ENCODE data around the gene STK25.

The STK25 gene

GRCh38 chr2:241508240-241509154 is at the start of gene STK25:
Gene STK25, minus strand, starts transcription at chr2:241508584. Its CDS starts 549 bp downstream, at chr2:241508035.
- peak; percentile 95 to 96 for DNase-seq (ENCODE audit: low read depth in 1 of 2, low spot score in 1 of 2)

GRCh38 chr2:241556746-241557145 is 48.4 kb upstream of the STK25 start:
- no peak for DNase-seq (ENCODE audit: low read depth in 1 of 2, low spot score in 1 of 2)

GRCh38 chr2:241555711-241556110 is 47.3 kb upstream of the STK25 start:
- DNase-seq (ENCODE audit: low read depth in 1 of 2, low spot score in 1 of 2), result no peak

GRCh38 chr2:241554610-241555322 is 46.4 kb upstream of the STK25 start:
- no peak for DNase-seq (ENCODE audit: low read depth in 1 of 2, low spot score in 1 of 2)

GRCh38 chr2:241553981-241554380 is 45.6 kb upstream of the STK25 start:
- no peak for DNase-seq (ENCODE audit: low read depth in 1 of 2, low spot score in 1 of 2)

GRCh38 chr2:241553512-241553830 is 45.1 kb upstream of the STK25 start:
- DNase-seq (ENCODE audit: low read depth in 1 of 2, low spot score in 1 of 2), result no peak

DNA sequence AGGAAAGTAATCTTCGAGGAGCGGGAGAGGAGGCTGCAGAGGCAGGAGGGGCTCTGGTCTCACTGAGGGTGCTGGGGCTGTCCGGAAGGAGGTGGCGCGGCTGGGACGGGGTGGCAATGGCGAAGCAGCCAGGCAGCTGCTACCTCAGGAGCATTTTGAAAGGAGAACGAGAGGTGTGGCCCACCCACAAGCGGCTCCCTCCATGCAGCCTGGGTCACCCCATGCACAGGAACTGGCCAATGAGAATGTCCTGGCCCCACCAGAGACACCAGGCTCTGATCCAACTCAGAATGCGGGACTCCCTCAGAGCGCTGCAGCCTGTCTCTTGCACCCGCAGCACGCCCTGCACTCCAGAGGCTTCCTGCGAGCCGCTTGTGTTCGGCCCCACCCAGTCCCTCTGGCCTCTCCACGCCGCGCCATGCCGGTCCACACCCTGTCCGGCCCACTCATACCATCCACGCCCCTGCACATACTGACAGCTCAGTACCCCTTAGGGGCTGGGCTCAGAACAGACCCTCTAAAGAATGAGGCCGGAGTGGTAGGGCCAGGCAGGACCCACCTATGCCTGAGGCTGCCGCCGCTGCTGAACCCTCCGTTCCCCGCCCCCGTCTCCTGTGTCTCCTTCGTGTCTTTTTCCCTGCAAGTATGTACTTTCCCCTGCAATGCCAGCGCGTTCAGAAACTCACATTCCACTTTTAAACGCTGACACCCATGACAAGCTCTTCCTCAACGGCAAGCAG is 43.8 kb upstream of the STK25 start:
- no peak for DNase-seq (ENCODE audit: low read depth in 1 of 2, low spot score in 1 of 2)

DNA sequence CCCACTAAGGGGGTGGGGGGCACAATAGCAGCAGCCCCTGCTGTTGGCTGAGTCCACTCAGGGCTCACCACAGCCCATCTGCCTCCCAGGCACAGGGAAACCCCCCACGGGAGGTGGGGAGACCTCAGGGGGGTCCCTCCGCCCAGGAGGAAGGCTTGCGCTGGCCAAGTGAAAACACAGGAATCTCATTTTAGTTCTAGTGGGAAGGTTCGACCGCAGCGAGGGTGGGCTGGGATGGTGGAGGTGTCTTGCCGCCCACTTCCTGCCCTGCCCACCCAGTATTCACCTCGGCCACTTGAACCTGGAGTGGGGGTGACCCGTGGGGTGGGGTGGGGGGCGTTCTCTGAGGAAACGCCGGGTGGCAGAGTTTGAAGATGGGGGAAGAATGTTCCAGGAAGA is 43.2 kb upstream of the STK25 start:
- no peak for DNase-seq (ENCODE audit: low read depth in 1 of 2, low spot score in 1 of 2)

DNA sequence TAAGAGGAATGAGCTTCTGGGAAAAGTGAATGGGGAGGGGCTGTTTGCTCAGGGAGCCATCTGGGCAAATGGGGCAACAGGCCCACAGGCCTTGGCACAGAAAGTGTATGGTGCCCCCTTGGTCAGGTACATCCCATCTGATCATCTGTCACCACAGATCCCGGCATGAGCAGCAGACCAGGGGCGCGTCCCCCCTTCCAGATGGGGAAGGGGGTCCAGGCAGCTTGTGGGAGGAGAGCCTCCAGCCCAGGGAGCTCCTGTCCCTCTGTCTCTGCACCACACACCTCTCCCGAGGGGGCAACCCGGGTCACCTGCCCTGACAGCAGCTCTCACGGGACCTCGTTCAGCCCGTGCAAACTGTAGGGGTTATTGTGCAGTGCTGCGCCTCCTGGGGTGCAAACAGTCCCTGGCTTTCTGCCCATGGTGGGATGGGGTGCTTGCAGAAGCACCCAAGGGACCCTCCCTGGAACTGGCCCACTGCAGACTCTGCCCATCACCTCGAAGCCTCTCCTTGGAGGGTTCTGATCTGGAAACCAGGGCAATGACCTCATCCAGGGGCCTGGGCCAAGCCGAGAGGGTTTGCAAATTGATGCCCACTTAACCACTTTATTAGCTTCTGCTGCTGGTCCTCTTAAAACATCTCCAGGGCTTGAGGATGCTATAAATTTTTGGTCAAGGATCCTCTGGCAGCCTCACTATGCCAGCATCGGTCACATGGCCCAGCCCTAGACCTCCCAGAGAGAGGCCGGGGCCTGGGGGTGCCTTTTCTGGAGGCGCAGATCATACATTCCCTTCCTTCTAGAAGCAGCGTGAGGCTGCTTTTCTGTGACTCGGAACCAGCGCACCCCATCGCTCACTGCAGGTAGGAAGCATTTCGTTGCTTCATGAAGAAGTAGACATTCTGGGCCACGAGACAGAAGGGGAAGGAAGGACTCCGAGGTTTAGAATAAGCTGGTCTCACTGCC is 42.5 kb upstream of the STK25 start:
- DNase-seq (ENCODE audit: low read depth in 1 of 2, low spot score in 1 of 2), result no peak

- no peak for DNase-seq (ENCODE audit: low read depth in 1 of 2, low spot score in 1 of 2)
Measured at GRCh38 chr2:241548451-241548835, 40.1 kb upstream of the STK25 start.

GRCh38 chr2:241547781-241548450 is 39.5 kb upstream of the STK25 start:
- DNase-seq (ENCODE audit: low read depth in 1 of 2, low spot score in 1 of 2), result no peak

GRCh38 chr2:241546771-241547498 is 38.6 kb upstream of the STK25 start:
- no peak for DNase-seq (ENCODE audit: low read depth in 1 of 2, low spot score in 1 of 2)

DNA sequence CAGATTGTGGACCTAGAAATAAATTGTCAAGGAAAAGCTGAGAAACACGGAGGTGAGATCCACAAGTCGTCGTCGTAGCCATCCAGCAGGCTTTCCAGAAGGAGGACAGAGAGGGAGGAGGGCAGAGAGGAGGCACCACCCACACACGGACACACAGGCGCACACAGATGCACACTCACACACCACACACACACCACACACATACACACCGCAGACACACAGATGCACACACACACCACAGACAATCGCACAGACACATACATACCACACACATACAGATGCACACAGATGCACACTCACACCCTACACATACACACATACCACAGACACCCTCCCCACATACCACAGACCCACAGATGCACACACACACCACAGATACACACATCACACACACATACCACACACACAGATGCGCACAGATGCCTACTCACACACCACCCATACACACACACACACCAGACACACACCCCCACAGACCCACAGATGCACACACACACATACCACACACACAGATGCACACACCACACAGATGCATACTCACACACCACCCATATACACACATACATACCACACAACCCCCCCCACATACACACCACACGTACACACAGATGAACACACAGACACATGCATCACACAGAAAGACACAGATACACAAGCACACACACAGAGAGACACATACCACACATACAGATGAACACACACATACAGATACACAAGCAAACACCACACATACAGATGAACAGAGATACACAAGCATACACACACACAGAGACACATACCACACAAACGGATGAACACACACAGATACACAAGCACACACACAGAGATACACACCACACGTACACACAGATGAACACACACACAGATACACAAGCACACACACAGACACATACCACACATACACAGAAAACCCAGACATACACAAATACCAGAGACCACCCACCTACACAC is 37.4 kb upstream of the STK25 start:
- DNase-seq (ENCODE audit: low read depth in 1 of 2, low spot score in 1 of 2), result no peak

- no peak for DNase-seq (ENCODE audit: low read depth in 1 of 2, low spot score in 1 of 2)
Measured at GRCh38 chr2:241545106-241545505, 36.7 kb upstream of the STK25 start.

DNA sequence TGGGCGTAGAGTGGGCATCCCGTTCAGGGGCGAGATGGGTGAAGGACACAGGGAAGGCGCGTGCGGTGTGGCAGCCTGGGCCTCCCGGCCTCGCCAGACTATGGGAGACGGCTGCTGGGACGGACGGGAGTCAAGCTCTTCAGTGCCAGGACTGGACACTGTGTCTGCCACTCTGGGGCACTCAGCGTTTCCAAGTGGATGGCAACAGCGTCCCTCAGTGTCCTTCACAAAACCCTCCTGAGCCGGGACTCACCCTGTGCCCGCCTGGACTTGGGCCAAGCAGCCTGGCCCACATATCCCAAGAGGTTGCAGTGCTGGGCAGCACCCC is 33.9 kb upstream of the STK25 start:
- DNase-seq (ENCODE audit: low read depth in 1 of 2, low spot score in 1 of 2), result no peak

DNA sequence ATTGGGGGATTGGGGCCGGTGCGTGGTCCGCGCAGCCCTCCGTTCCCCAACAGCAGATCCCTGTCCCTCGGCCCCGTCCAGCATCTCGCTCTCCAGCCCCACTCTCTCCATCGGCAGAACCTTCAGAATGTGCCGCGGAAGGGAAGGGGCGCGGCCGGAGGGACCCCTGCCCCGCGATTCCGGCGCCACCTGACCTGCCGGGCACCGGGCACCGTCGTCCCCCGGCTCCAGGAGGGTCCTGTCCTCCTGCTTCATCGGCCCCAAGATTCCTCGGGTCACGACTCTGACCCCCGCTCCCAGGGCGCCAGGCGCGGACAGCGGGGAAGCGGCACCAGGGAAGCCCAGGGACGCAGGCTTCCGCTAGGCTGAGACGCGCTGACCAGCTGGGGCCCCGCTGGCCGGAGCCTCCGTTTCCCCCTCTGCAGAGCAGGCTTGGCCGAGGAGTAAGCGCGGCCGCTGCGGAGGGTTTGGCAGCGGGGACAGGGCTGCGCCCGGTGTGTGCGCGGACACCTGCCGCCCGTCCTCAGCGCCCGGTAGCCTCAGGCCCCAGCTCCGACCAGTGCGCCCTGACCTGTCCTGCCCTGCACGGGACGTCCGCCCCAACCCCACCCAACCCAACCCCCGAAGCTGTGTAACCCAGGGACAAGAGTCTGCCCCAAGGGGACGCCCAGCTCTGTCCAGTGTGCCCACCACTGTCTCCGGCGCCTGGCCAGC is 33.3 kb upstream of the STK25 start:
- no peak for DNase-seq (ENCODE audit: low read depth in 1 of 2, low spot score in 1 of 2)

DNA sequence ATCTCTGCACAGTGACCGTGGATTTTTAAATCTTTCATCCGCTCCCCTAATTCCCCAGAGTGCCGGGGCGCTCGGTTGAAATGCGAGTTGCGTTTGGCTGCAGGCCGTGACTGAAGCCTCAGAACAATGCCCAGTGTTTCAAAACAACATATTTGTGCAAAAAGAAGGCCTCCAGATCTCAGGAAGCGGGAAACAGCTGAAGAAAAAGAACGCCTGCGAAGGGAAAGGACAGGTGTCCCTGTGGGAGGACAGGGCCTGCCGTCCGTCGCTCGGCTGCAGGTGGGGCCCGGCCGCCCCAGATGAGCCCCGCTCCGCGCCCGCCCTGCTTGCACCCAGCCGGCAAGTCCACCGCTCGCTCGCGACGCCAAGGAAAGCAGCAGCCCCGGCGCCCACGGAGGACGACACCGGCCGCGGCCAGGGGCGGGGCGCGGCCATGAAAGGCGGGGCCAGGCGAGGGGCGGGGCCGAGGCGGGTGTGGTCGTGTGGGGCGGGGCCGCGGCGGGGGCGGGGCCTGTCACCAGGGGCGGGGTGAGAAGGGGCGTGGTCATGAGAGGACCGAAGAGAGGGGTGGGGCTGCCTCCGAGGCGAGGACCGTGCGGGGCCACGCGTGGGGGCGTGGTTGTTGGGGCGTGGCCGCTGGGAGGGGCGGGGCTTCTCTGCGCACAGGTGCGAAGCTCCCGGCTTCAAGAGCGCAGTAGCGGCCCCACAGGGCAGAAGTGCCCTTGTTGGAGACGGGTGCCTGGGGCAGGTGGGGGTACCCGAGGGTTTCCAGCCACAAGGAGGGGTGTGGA is 32.6 kb upstream of the STK25 start:
- DNase-seq (ENCODE audit: low read depth in 1 of 2, low spot score in 1 of 2), result peak; percentile 17 to 49

Data from stimulated activated CD4-positive, alpha-beta T cell treated with anti-CD3 and anti-CD28 coated beads, Interleukin-15, amount 100 ng/mL, for 1 hour (primary cell).